Small intestine (tissue), 7 donors: ENCODE measurements around the gene ANAPC7. TPM values are rescaled to one million over a fixed set of nuclear protein-coding genes. Genes with fewer than 3 reads are reported as not detected.
"Not testable (repeated sequence)": the region's sequence is repeated elsewhere in the genome, so short reads cannot be mapped to it uniquely, and the experiment has no call there.

Experiments
- DNase-seq, 2 donors: peaks; one replicate each; pipeline versions ENCODE4 v3.0.0 to v3.0.0-alpha.2; 2013
- FAIRE-seq: peaks from 2 replicates; lab custom pipeline; 2012; peaks lifted over from hg19 to GRCh38; lab: Jason Lieb, UNC
- H3K27ac ChIP-seq, 3 donors: one replicate each; pipeline ENCODE4 v1.5.1; 2013; ENCODE audit warnings: low read length in 2 of 3, mild to moderate bottlenecking in 2 of 3, control low read depth in 1 of 3, inconsistent platforms in 1 of 3, low read depth in 1 of 3, moderate library complexity in 1 of 3
- H3K27me3 ChIP-seq, 3 donors: one replicate each; pipeline ENCODE4 v1.6.1; 2013; ENCODE audit warnings: low read length in 3 of 3, inconsistent platforms in 1 of 3; ENCODE audit not compliant: control insufficient read depth in 3 of 3, insufficient read depth in 3 of 3
- H3K36me3 ChIP-seq, 3 donors: one replicate each; pipeline ENCODE4 v1.6.1; 2013; ENCODE audit warnings: low read length in 3 of 3, inconsistent platforms in 1 of 3, low read depth in 1 of 3, mild to moderate bottlenecking in 1 of 3, moderate library complexity in 1 of 3; ENCODE audit not compliant: control insufficient read depth in 3 of 3, insufficient read depth in 2 of 3
- H3K4me1 ChIP-seq, 3 donors: one replicate each; pipeline ENCODE4 v1.6.1; 2013; ENCODE audit warnings: low read length in 2 of 3, inconsistent platforms in 1 of 3, low read depth in 1 of 3, mild to moderate bottlenecking in 1 of 3, moderate library complexity in 1 of 3; ENCODE audit not compliant: control insufficient read depth in 3 of 3, insufficient read depth in 2 of 3
- H3K4me3 ChIP-seq, 3 donors: one replicate each; pipeline ENCODE4 v1.5.1; 2013; ENCODE audit warnings: low read length in 3 of 3, control low read depth in 1 of 3, inconsistent platforms in 1 of 3, low read depth in 1 of 3, mild to moderate bottlenecking in 1 of 3, moderate library complexity in 1 of 3
- H3K9me3 ChIP-seq, 2 donors: one replicate each; pipeline ENCODE4 v1.6.1; 2013; ENCODE audit warnings: low read depth in 1 of 2, low read length in 1 of 2; ENCODE audit not compliant: control insufficient read depth in 2 of 2, insufficient read depth in 1 of 2
- WGBS, 3 donors: extraction: QIAGEN DNeasy Blood & Tissue Kit; methylation state at CpG; one replicate each; pipeline ENCODE4 v1.1.7; 2013; 5-methylcytosine and 5-hydroxymethylcytosine counted together
- polyA plus RNA-seq, 4 donors: library from polyadenylated mRNA; stranded (reverse) in 3 of 4; unstranded in 1 of 4; fragments of 200-250 nt in 3 of 4; fragments of 120-200 nt in 1 of 4; gene quantifications; one replicate each; pipeline versions ENCODE4 v1.2.1 to v1.2.3, GENCODE V29; 2013
- donor health status: healthy with polysubstance abuse.
- donor health status: control.
- donor health status: control.
- donor health status: Bipolar disorder and iron deficiency.
- donor health status: healthy.

The ANAPC7 gene
- polyA plus RNA-seq, 4 donors, result 15.4 to 44.9 (median 24.0) TPM

DNA sequence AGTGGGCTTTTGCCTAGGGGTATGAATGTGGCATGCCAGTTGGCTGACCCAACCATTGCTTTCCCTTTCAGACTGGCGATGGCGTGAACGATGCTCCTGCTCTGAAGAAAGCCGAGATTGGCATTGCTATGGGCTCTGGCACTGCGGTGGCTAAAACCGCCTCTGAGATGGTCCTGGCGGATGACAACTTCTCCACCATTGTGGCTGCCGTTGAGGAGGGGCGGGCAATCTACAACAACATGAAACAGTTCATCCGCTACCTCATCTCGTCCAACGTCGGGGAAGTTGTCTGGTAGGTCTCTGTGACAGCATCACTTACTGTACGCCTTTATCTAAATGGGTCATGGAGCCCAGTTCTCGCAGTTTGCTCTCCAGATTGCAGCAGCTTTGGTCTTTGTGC, 61.4 kb downstream of the ANAPC7 start:
- WGBS, 3 donors, result 94 to 95% (median 94%) methylated on average over 15 of the region's 15 CpGs
- Histone ChIP-seq H3K4me1 (no peaks in the 10 kb centered on the region), H3K4me3 (no peak overlapping the region), H3K27me3 (no peaks in the 10 kb centered on the region), H3K36me3 (peaks cover 37 to 71% (median 65%) of the 10 kb centered on the region in 3 donors), H3K9me3 (no peaks in the 10 kb centered on the region), H3K27ac (no peak overlapping the region)
- DNase-seq (no peak), FAIRE-seq (no peak)

DNA sequence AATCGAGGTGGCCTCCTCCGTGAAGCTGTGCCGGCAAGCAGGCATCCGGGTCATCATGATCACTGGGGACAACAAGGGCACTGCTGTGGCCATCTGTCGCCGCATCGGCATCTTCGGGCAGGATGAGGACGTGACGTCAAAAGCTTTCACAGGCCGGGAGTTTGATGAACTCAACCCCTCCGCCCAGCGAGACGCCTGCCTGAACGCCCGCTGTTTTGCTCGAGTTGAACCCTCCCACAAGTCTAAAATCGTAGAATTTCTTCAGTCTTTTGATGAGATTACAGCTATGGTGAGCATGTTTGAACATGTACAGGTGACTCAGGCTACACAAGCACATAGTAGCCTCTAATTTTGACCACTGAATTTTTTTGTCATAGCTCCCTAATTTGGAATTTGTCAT, 62.8 kb downstream of the ANAPC7 start:
- DNase-seq (no peak), FAIRE-seq (no peak)
- WGBS, 3 donors, result 93 to 95% (median 94%) methylated on average over 18 of the region's 18 CpGs
- no peaks in the 10 kb centered on the region for H3K9me3 ChIP-seq
- no peaks in the 10 kb centered on the region for H3K4me1 ChIP-seq
- H3K27ac ChIP-seq, result no peak overlapping the region
- H3K36me3 ChIP-seq, result peaks cover 36 to 80% (median 74%) of the 10 kb centered on the region in 3 donors
- H3K4me3 ChIP-seq, result no peak overlapping the region
- no peaks in the 10 kb centered on the region for H3K27me3 ChIP-seq

DNA sequence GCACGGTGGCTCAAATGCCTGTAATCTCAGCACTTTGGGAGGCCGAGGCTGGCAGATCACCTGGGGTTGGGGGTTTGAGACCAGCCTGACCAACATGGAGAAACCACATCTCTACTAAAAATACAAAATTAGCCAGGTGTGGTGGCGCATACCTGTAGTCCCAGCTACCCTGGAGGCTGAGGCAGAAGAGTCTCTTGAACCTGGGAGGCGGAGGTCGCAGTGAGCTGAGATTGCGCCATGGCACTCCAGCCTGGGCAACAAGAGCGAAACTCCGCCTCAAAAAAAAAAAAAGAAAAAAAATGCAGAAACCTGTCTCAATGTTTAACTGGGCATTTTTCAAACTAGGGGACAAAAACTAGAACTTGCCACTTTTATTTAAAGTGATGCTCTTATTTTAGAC, 63.2 kb downstream of the ANAPC7 start:
- H3K36me3 ChIP-seq, result peaks cover 35 to 80% (median 74%) of the 10 kb centered on the region in 3 donors
- not testable (repeated sequence) for H3K4me1 ChIP-seq, FAIRE-seq, H3K4me3 ChIP-seq, H3K27me3 ChIP-seq, H3K27ac ChIP-seq, H3K9me3 ChIP-seq, DNase-seq
- whole genome bisulfite sequencing, 3 donors, result 93 to 96% (median 95%) methylated on average over 8 of the region's 8 CpGs

DNA sequence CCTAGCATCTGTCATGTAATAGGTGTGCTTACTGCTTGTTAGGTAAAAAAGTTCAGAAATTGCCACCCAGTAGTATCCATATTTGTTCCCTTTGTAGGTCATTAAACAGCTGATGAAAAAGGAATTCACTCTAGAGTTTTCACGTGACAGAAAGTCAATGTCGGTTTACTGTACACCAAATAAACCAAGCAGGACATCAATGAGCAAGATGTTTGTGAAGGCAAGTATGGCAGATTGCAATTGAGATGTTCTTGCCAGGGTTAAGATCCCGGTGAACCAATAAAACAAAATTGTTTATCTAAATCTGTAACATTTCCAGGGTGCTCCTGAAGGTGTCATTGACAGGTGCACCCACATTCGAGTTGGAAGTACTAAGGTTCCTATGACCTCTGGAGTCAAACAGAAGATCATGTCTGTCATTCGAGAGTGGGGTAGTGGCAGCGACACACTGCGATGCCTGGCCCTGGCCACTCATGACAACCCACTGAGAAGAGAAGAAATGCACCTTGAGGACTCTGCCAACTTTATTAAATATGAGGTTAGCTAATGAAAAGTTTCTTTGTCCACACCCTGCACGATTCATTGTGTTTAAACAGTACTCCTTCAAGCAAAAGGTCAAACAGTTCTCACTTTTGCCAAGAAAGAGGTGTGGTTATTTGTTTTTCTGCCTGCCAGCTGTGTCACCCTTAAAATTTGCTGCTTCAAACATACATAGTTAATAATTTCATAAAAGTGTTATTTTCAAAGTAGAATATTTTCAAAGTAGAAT, 64.1 kb downstream of the ANAPC7 start:
- Histone ChIP-seq H3K4me3 (no peak overlapping the region), H3K9me3 (no peaks in the 10 kb centered on the region), H3K36me3 (peaks cover 32 to 80% (median 70%) of the 10 kb centered on the region in 3 donors), H3K4me1 (no peaks in the 10 kb centered on the region), H3K27me3 (no peaks in the 10 kb centered on the region), H3K27ac (no peak overlapping the region)
- WGBS, 3 donors, result 47 to 66% (median 54%) methylated on average over 8 of the region's 8 CpGs
- DNase-seq, result peak in 1 of 2 donors; percentile 17
- FAIRE-seq, result no peak

DNA sequence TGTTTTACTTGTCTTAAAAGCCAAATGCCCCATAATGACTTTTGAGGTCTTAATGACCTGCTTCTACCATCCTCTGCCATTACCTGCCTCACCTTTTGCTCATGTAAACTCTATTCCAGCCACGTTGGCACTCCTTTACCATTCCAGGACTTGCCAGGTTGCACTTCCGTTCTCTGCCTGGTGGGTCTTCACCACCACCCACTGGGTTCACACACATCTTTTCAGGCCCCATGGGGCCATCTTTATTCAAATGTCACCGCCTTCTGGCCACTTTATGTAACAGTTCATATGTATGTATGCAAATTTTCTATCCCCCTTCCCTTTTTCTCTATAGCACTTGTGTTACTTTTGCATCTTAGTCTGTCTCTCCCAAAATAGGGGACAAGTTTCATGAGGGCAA, 64.8 kb downstream of the ANAPC7 start:
- WGBS, 3 donors, result 80 to 89% (median 84%) methylated on average over 3 of the region's 3 CpGs
- H3K27me3 ChIP-seq, result no peaks in the 10 kb centered on the region
- no peak overlapping the region for H3K27ac ChIP-seq

DNA sequence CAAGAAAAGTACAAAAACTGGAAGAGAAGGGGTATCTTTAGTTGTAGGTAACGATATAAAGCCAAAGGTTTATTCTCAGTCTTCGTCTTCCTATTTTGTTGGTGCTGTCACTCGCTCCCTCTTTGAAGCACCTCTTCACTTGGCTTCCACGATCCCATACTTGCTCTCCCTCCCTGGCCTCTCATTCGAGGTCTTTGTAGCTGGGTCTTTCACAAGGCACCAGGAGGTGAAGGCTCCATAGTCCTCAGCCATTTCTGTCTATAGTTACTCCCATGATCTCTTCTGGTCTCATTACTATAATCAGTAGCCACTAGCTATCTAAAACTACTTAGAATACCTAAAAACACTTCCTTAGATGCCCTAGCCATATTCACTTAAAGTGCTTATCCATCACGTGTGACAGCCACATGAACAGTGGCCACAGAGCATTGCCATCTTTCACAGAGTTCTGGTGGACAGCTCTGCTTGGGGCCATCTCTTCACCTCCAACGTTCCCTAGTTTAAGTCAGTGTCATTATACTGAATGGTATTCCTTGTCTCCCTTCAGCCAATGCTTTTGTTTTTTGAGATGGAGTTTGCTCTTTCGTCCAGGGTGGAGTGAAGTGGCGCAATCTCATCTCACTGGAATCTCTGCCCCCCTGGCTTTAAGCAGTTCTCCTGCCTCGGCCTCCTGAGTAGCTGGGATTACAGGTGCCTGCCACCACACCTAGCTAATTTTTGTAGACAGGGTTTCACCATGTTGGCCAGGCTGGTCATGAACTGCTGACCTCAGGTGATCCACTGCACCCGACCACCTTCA, 65.4 kb downstream of the ANAPC7 start:
- FAIRE-seq (no peak), DNase-seq (no peak)
- Histone ChIP-seq H3K36me3 (peaks cover 33 to 77% (median 65%) of the 10 kb centered on the region in 3 donors), H3K4me3 (no peak overlapping the region), H3K4me1 (no peaks in the 10 kb centered on the region), H3K9me3 (no peaks in the 10 kb centered on the region), H3K27ac (no peak overlapping the region), H3K27me3 (no peaks in the 10 kb centered on the region)
- 88 to 90% (median 89%) methylated on average over 11 of the region's 11 CpGs for WGBS, 3 donors

More for the DNA sequence above, 64.8 kb downstream of the ANAPC7 start:
- FAIRE-seq (no peak), DNase-seq (no peak)
- H3K4me3 ChIP-seq, result no peak overlapping the region
- peaks cover 32 to 77% (median 68%) of the 10 kb centered on the region in 3 donors for H3K36me3 ChIP-seq
- H3K9me3 ChIP-seq, result no peaks in the 10 kb centered on the region
- no peaks in the 10 kb centered on the region for H3K4me1 ChIP-seq

DNA sequence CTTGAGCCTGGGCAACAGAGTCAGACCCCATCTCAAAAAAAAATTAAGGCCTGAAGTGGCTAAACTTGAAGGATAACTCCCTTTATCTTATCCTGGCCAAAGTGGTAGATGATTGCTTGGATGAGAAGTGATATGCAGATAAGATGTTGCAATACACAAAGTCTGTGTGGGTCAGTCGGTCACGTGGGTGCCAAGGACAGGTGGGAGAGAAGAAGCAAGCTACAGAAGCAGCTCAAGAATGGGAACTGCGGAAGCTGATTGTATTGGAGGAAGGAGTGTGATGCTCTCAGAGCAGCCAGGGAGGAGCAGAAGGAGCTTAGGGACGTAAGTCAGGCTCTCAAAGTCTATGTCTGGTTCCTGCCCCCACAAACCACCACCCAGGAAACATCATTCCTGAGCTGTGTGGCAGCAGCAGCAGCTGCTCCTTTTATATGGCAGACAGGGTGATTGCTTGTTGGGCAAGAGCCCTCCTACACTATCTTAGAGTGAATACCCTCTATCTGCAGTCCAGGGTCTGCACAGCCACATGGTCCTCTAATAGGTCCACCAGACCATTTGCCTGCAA, 67.9 kb downstream of the ANAPC7 start:
- Histone ChIP-seq H3K27ac (no peak overlapping the region), H3K36me3 (peaks cover 18 to 68% (median 48%) of the 10 kb centered on the region in 3 donors), H3K27me3 (no peaks in the 10 kb centered on the region), H3K9me3 (no peaks in the 10 kb centered on the region), H3K4me1 (no peaks in the 10 kb centered on the region), H3K4me3 (no peak overlapping the region)
- DNase-seq, result no peak
- WGBS, 3 donors, result 71 to 81% (median 81%) methylated on average over 4 of the region's 4 CpGs
- no peak for FAIRE-seq

DNA sequence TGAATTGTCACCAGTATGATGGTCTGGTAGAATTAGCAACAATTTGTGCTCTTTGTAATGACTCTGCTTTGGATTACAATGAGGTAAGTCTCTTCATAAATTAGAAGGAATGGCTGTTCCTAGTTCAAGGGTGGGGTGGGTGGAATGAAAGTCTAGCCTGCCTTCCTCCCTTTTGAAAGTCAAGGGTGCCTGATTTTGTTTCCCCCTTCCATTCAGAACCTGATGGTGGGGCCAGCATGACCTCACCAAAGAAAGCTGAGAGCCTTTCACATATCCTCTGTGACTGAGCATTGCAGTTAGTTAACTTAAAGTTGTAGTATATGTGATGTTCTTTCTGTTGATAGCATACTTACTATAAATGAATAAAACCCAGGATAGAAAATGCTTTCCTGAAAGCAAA, 70.3 kb downstream of the ANAPC7 start:
- Histone ChIP-seq H3K4me3 (no peak overlapping the region), H3K36me3 (peaks cover 23 to 63% (median 44%) of the 10 kb centered on the region in 3 donors), H3K27me3 (no peaks in the 10 kb centered on the region), H3K27ac (no peak overlapping the region), H3K9me3 (no peaks in the 10 kb centered on the region), H3K4me1 (no peaks in the 10 kb centered on the region)
- FAIRE-seq (no peak), DNase-seq (no peak)
